ENCODE results near the gene NFIX. TPM values are rescaled to one million over a fixed set of nuclear protein-coding genes. Genes with fewer than 3 reads are reported as not detected.

Gene NFIX
- total and polyA plus RNA-seq, 2 of the 13 experiments (the other 11 are each of a cell fraction or from before 2014, with no cell fraction given): 3.4 to 5.4 TPM

- Histone ChIP-seq H2AFZ (ENCODE audit: low read length) (no peak overlapping the region), H3K4me2 (ENCODE audit: low read depth, low read length) (no peak overlapping the region), H3K4me1 (ENCODE audit: insufficient read depth, low read length) (peaks cover 26% of the 10 kb centered on the region), H3K4me3 (replicated peaks in 1 of 3; ENCODE audit: insufficient read depth in 1 of 3, low read depth in 2 of 3, low read length in 3 of 3) (no peak overlapping the region), H3K79me2 (ENCODE audit: insufficient read depth, low read length) (peaks cover 3% of the 10 kb centered on the region), H3K36me3 (replicated peaks in 1 of 2; ENCODE audit: control insufficient read depth in 1 of 2, insufficient read depth in 2 of 2, low read length in 2 of 2) (peaks cover 1 to 11% of the 10 kb centered on the region in 2 experiments; a peak in 4 of 5 replicates), H3K9me3 (ENCODE audit: low read length) (no peaks in the 10 kb centered on the region), H3K9ac (ENCODE audit: insufficient read depth, low read depth, low read length) (no peak overlapping the region), H3K27ac (ENCODE audit: extremely low read length, insufficient read depth, low read length) (no peak overlapping the region), H3K27me3 (ENCODE audit: control insufficient read depth in 1 of 2, insufficient read depth in 2 of 2, low read length in 2 of 2) (no peaks in the 10 kb centered on the region), H4K20me1 (ENCODE audit: insufficient read depth, low read length) (no peaks in the 10 kb centered on the region)
- ChIA-PET CTCF (ENCODE audit: low intra/inter-chr PET ratio, low total read pairs) (no interaction called here), POLR2A (no interaction called here)
- no peak for TF ChIP-seq KAT2B (IDR thresholded peaks at IDR 0.05; ENCODE audit: borderline replicate concordance, low read depth, low read length)
- no peak for TF ChIP-seq TP53 (CRISPR knock-in tag; conservative IDR thresholded peaks at IDR 0.05)
- TF ChIP-seq ZNF879 (CRISPR knock-in tag; IDR thresholded peaks at IDR 0.05): no peak
- TF ChIP-seq ZFAT (CRISPR knock-in tag; conservative IDR thresholded peaks at IDR 0.05): no peak
- no peak for TF ChIP-seq ETS1 (CRISPR knock-in tag; IDR thresholded peaks at IDR 0.05)
- TF ChIP-seq ZBTB8A (CRISPR knock-in tag; IDR thresholded peaks at IDR 0.05; ENCODE audit: borderline replicate concordance, low read depth): no peak
- TF ChIP-seq ATF5 (CRISPR knock-in tag; IDR thresholded peaks at IDR 0.05; ENCODE audit: low read depth): no peak
- TF ChIP-seq ESRRA (CRISPR knock-in tag; IDR thresholded peaks at IDR 0.05; ENCODE audit: low read depth): no peak
- no peak for TF ChIP-seq JDP2 (CRISPR knock-in tag; IDR thresholded peaks at IDR 0.05; ENCODE audit: borderline replicate concordance)
- no peak for TF ChIP-seq PRDM4 (CRISPR knock-in tag; IDR thresholded peaks at IDR 0.05; ENCODE audit: borderline replicate concordance)
- no peak for TF ChIP-seq PLSCR1 (CRISPR knock-in tag; IDR thresholded peaks at IDR 0.05; ENCODE audit: borderline replicate concordance)
- no peak for TF ChIP-seq ZFYVE20 (CRISPR knock-in tag; IDR thresholded peaks at IDR 0.05; ENCODE audit: borderline replicate concordance, low read depth)
- no peak for TF ChIP-seq SALL1 (CRISPR knock-in tag; IDR thresholded peaks at IDR 0.05)
- no peak for TF ChIP-seq AGO1 (IDR thresholded peaks at IDR 0.05; ENCODE audit: low read depth, low read length, poor library complexity, severe bottlenecking)
- no peak for TF ChIP-seq KMT2A (CRISPR knock-in tag; IDR thresholded peaks at IDR 0.05)
- no peak for TF ChIP-seq ZNF331 (CRISPR knock-in tag; IDR thresholded peaks at IDR 0.05)
- WGBS (ENCODE audit: low lambda C conversion rate): 91% methylated on average over 2 of the region's 6 CpGs
- no peak for ATAC-seq
- no TSS peak for BruUV-seq (replicated peaks)
- no peak for FAIRE-seq
- intact Hi-C loops (cut with micrococcal nuclease; ENCODE audit: unreplicated experiment): no loop called here
- in situ Hi-C loops (cut with HindIII; ENCODE audit: extremely low pct_ligation_motif_present, low pct_unique_long_range_greater_than_20kb): no loop called here
- no peak for DNase-seq (ENCODE audit: low spot score)
Observed at GRCh38 chr19:13068085-13068846, 73.0 kb downstream of the NFIX start.
